GM19467 (cell line): ENCODE measurements around the gene MYO1D.
A peak's percentile ranks its signal among the peaks of the same experiment; 100 is the strongest.

Experiments
- ATAC-seq: cut with Tn5 transposase; IDR thresholded peaks from one replicate; pipeline ENCODE4 v1.9.1; 2021; ENCODE audit warnings: mild to moderate bottlenecking, moderate library complexity; ENCODE audit not compliant: unreplicated experiment

Gene MYO1D

DNA sequence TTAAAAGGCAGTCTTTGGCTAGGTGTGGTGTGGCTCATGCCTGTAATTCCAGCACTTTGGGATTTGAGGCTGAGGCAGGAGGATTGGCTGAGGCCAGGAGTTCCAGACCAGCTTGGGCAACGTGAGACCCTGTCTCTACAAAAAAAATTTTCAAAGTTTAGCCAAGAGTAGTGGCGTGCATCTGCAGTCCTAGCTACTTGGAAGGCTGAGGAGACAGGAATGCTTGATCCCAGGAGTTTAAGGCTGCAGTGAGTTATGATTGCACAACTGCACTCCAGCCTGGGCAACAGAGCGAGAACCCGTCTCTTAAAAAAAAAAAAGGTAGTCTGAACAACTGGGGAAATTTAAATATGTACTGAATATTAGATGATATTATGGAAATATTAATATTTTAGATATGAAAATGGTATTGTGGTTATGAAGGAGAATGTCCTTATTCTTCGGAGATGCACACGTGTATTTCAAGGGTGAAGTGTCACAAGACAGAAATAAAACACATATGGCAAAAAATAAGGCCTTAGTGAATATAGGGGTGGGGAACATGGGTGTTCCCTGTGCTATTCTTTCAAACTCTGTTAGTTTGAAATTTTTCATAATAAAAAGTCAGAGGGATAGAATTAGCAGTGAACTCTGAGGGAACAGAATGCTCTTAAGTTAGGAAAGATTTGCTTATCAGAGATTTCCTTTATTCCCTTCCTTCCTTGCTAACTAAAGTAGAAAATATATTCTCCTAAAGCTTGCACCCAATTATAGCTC, 245.4 kb downstream of the MYO1D start:
- no peak for ATAC-seq

DNA sequence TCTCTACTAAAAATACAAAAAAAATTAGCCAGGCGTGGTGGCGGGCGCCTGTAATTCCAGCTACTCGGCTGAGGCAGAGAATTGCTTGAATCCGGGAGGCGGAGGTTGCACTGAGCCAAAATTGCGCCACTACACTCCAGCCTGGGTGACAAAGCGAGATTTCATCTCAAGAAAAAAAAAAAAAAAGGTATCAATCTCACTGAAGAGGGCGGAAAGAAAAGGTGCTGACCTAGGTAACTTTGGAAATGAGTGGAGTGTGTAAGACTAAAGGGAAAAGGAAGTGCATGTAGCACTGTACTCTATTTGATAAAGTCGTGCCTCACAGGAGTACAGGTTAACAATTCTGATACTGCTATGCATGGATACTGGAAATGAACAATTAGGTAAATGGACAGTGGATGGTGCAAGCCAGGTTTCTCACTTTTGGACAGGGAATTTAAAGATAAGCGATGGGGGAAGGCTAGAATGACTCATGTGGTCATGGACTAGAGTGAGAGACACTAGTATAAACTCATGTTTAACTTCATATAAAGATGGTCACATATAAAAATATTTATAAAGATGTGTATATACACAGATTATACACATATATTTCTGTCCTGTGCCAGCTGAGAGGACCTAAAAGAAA, 247.2 kb downstream of the MYO1D start:
- no peak for ATAC-seq

GRCh38 chr17:32628271-32629044, 248.5 kb downstream of the MYO1D start:
- no peak for ATAC-seq

GRCh38 chr17:32627239-32627996, 249.5 kb downstream of the MYO1D start:
- ATAC-seq = no peak

GRCh38 chr17:32626379-32626791, 250.5 kb downstream of the MYO1D start:
- no peak for ATAC-seq

GRCh38 chr17:32625971-32626370, 251.0 kb downstream of the MYO1D start:
- no peak for ATAC-seq

DNA sequence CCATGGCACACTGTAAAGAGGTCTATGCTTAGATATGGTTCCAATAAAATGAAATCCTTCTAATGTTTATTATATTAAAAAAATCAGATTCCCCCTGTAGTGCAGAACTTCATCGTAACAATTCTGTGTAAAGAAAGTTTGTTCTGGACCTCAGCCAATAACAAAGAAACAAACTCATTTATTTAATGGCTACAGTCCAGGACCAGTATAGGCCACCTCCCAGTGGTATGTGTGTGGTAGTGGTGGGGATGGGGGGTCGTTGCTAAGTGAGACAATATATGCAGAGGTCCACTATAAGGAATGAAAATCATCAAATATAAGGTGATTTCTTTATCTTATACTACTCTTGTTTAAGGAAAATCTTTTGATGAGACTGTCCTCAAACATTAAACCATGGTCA, 253.7 kb downstream of the MYO1D start:
- ATAC-seq = no peak

- no peak for ATAC-seq
Measured at GRCh38 chr17:32622540-32622939, 254.4 kb downstream of the MYO1D start.

DNA sequence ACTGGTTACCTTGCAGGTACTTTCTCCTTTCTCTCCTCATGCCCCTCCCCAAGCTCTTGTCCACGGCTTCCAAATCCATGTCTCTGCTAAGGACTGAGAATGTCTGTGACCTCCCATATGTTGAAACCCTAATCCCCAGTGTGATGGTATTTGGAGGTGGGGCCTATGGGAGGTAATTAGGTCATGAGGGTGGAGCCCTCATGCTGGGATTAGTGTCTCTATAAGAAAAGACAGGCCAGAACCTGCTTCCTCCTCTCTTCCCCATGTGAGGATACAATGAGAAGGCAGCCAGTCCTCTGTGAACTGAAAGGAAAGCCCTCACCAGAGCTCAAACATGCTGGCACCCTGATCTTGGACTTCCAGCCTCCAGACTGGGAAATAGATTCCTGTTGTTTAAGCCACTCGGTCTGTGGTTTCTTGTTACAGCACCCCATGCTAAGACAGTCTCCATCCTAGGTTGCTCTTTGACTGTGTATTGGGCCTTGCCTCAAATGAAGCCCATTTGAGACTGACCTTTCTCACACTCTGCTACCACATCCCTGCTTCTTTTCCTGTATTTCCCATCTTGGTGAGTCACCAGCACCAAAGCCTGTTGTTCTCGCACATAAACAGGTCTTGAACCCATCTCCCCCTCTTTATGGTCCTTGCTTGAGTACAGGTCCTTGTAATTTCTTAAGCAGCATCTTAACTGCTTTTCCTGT, 255.2 kb downstream of the MYO1D start:
- ATAC-seq = no peak

DNA sequence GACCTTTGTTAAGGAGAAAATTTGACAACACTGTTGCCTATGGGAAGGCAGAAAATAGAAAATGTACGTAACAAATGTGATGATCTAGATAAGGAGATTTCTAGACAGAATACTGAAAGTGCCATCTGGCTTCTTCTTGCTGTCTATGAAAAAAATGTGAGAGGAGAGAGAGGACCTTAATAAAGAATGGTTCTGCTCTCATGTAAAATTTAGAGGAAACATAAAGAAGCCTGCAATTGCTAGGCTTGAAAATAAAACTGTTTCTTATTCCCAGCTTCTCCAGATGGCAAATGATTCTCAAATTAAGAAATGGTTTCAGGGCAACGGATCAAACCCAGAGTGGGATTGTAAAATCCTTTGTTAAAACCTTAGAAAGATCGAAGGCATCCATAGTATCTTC, 261.6 kb downstream of the MYO1D start:
- ATAC-seq = no peak

GRCh38 chr17:32610943-32611342, 266.0 kb downstream of the MYO1D start:
- ATAC-seq = no peak

- no peak for ATAC-seq
Measured at GRCh38 chr17:32609884-32610650, 266.9 kb downstream of the MYO1D start.

- ATAC-seq = peak; percentile 56
Measured at GRCh38 chr17:32609085-32609484, 267.8 kb downstream of the MYO1D start.

GRCh38 chr17:32608267-32608666, 268.7 kb downstream of the MYO1D start:
- ATAC-seq = no peak

GRCh38 chr17:32604966-32605365, 272.0 kb downstream of the MYO1D start:
- ATAC-seq = no peak

- ATAC-seq = no peak
Measured at GRCh38 chr17:32602396-32602795, 274.5 kb downstream of the MYO1D start.

GRCh38 chr17:32601866-32602265, 275.1 kb downstream of the MYO1D start:
- no peak for ATAC-seq

GRCh38 chr17:32596628-32597027, 280.3 kb downstream of the MYO1D start:
- ATAC-seq = peak; percentile 58

DNA sequence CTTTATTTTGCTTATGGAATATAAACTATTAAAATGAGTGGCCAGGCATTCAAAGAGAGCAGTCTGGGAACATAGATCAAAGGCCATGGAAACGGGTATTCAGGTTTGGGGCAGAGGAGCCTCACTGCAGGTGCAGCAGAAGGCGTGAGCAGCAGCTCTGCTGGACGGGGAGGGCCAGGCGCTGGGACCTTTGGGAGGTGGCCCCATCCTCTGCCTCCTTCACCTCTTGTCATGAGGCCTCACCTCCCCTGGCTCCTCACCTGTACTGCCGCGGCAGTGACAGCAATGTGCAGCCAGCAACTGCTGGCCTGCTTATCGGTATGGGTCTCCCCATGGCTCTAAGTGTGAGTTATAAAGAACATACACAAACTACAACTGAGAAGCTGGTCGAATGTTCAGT, 280.7 kb downstream of the MYO1D start:
- no peak for ATAC-seq

GRCh38 chr17:32593003-32593402, 283.9 kb downstream of the MYO1D start:
- no peak for ATAC-seq
